AG10803 (cell line): Measurements from ENCODE around the gene SPOCD1.
A peak's percentile ranks its signal among the peaks of the same experiment; 100 is the strongest.

Experiments
- DNase-seq: peaks from one replicate; pipeline ENCODE4 v3.0.0; 2010; ENCODE audit warnings: low read depth
- H3K4me3 ChIP-seq: 2 replicates; pipeline ENCODE4 v1.5.1; 2011; ENCODE audit warnings: mild to moderate bottlenecking, low read length, control low read depth
- CTCF ChIP-seq: conservative IDR thresholded peaks from 2 replicates; pipeline ENCODE4 v1.5.1; 2011; ENCODE audit warnings: mild to moderate bottlenecking, low read length, control low read depth, inconsistent platforms

SPOCD1 gene

GRCh38 chr1:31762323-31762722 is 53.5 kb downstream of the SPOCD1 start:
- peak overlapping the region; percentile 20; the same call in 1 of the 2 replicates for H3K4me3 ChIP-seq
- no peak for TF ChIP-seq CTCF
- no peak for DNase-seq

- 0 out of 2 replicates have a peak, but pooled peaks have one; percentile 4 for TF ChIP-seq CTCF
- peak; percentile 74 for DNase-seq
- H3K4me3 ChIP-seq: no peak overlapping the region; the same call in 1 of the 2 replicates
These were observed 53.9 kb downstream of the SPOCD1 start for GRCh38 chr1:31761883-31762282.

- TF ChIP-seq CTCF: no peak
- H3K4me3 ChIP-seq: peak overlapping the region; percentile 71
- DNase-seq: peak; percentile 65
These were observed 55.1 kb downstream of the SPOCD1 start for GRCh38 chr1:31760471-31761470.

GRCh38 chr1:31759298-31760023 is 56.4 kb downstream of the SPOCD1 start:
- no peak for DNase-seq
- H3K4me3 ChIP-seq: no peak overlapping the region
- TF ChIP-seq CTCF: no peak

GRCh38 chr1:31758823-31759222 is 57.0 kb downstream of the SPOCD1 start:
- no peak for TF ChIP-seq CTCF
- DNase-seq: no peak
- no peak overlapping the region for H3K4me3 ChIP-seq

- H3K4me3 ChIP-seq: no peak overlapping the region
- TF ChIP-seq CTCF: no peak
- no peak for DNase-seq
These were observed 57.8 kb downstream of the SPOCD1 start for GRCh38 chr1:31757989-31758388.
